OCI-LY3 (cell line): ENCODE data around the gene MMP20.

Experiments
- H2AFZ ChIP-seq: fragments of 200-600, 300-600 bp; shearing (Covaris generic); 2 replicates; pipeline ENCODE4 v1.6.0; 2014; ENCODE audit warnings: antibody characterized with exemption, low read depth, low read length
- H3K27ac ChIP-seq: fragments of 200-600, 300-600 bp; sonication (generic); 2 replicates; pipeline ENCODE4 v1.5.1; 2014; ENCODE audit warnings: mild to moderate bottlenecking, low read length, moderate library complexity, mixed read lengths
- H3K27me3 ChIP-seq: fragments of 200-600, 300-600 bp; sonication (generic); 2 replicates; pipeline ENCODE4 v1.6.1; 2014; ENCODE audit warnings: low read depth, low read length, mixed read lengths
- H3K36me3 ChIP-seq: fragments of 200-600, 300-600 bp; sonication (generic); replicated peaks from 2 replicates; pipeline ENCODE3; 2014; ENCODE audit warnings: low read depth, low read length, mixed read lengths
- H3K4me1 ChIP-seq: fragments of 300-600, 200-600 bp; sonication (generic); 2 replicates; pipeline ENCODE4 v1.6.1; 2014; ENCODE audit warnings: low read length, mixed read lengths
- H3K4me2 ChIP-seq: fragments of 200-600, 300-600 bp; sonication (generic); 2 replicates; pipeline ENCODE4 v1.6.1; 2014; ENCODE audit warnings: low read length, mixed read lengths
- H3K4me3 ChIP-seq: fragments of 300-600, 200-600 bp; sonication (generic); 2 replicates; pipeline ENCODE4 v1.5.1; 2014; ENCODE audit warnings: antibody characterized with exemption, mild to moderate bottlenecking, low read length, moderate library complexity
- H3K79me2 ChIP-seq: fragments of 300-600, 200-600 bp; shearing (Covaris generic); 2 replicates; pipeline ENCODE4 v1.6.1; 2014; ENCODE audit warnings: mild to moderate bottlenecking, low read length, mixed read lengths
- H3K9ac ChIP-seq: fragments of 300-600, 200-600 bp; shearing (Covaris generic); 2 replicates; pipeline ENCODE4 v1.6.0; 2014; ENCODE audit warnings: mild to moderate bottlenecking, low read length, moderate library complexity
- H3K9me3 ChIP-seq: fragments of 200-600, 300-600 bp; shearing (Covaris generic); 2 replicates; pipeline ENCODE4 v1.6.1; 2014; ENCODE audit warnings: low read length, mixed read lengths; ENCODE audit not compliant: insufficient read depth
- H4K20me1 ChIP-seq: fragments of 200-600, 300-600 bp; sonication (generic); 2 replicates; pipeline ENCODE4 v1.6.1; 2016; ENCODE audit warnings: low read length, mixed read lengths; ENCODE audit not compliant: insufficient read depth
- EZH2phosphoT487 ChIP-seq: fragments of 200-600 bp; shearing (Covaris generic); IDR thresholded peaks from 2 replicates; pipeline ENCODE4 v1.6.1; 2018; ENCODE audit warnings: antibody characterized with exemption, mixed run types, low read depth
- TF ChIP-seq, protein P1 (sequence below): fragments of 200-600, 300-600 bp; sonication (generic); IDR thresholded peaks from 2 replicates; pipeline ENCODE4 v1.5.1; 2014; ENCODE audit warnings: antibody characterized with exemption, low read length, low read depth

MMP20 gene

DNA sequence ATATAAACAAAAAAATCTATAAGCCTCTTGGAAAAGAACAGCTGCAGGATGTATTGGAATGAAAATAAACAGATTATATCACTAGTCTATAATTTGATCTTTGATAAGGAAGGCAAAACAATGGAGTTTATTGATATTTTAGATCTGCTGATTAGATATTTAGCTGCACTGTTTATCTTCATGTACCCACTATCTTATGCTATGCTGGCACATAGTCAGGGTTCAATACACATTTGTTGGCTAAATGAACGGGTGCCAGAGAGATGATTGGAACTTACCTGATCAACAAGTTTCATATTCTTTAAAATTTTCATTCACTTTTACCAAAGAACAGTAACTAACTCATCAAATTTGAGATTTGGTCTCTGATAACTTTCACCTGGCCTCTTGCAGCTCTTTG, 26.9 kb downstream of the MMP20 start:
- H3K4me2 ChIP-seq: no peak overlapping the region
- no peak overlapping the region for H3K27ac ChIP-seq
- H3K79me2 ChIP-seq: no peaks in the 10 kb centered on the region
- no peaks in the 10 kb centered on the region for H3K9me3 ChIP-seq
- no peaks in the 10 kb centered on the region for H3K36me3 ChIP-seq
- no peak overlapping the region for H3K9ac ChIP-seq
- TF ChIP-seq EZH2phosphoT487: no peak
- TF ChIP-seq, protein P1, sequence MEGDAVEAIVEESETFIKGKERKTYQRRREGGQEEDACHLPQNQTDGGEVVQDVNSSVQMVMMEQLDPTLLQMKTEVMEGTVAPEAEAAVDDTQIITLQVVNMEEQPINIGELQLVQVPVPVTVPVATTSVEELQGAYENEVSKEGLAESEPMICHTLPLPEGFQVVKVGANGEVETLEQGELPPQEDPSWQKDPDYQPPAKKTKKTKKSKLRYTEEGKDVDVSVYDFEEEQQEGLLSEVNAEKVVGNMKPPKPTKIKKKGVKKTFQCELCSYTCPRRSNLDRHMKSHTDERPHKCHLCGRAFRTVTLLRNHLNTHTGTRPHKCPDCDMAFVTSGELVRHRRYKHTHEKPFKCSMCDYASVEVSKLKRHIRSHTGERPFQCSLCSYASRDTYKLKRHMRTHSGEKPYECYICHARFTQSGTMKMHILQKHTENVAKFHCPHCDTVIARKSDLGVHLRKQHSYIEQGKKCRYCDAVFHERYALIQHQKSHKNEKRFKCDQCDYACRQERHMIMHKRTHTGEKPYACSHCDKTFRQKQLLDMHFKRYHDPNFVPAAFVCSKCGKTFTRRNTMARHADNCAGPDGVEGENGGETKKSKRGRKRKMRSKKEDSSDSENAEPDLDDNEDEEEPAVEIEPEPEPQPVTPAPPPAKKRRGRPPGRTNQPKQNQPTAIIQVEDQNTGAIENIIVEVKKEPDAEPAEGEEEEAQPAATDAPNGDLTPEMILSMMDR: no peak
- H3K4me3 ChIP-seq: no peak overlapping the region
- no peak overlapping the region for H2AFZ ChIP-seq
- no peaks in the 10 kb centered on the region for H3K27me3 ChIP-seq
- H3K4me1 ChIP-seq: peaks cover 32% of the 10 kb centered on the region
- no peaks in the 10 kb centered on the region for H4K20me1 ChIP-seq

DNA sequence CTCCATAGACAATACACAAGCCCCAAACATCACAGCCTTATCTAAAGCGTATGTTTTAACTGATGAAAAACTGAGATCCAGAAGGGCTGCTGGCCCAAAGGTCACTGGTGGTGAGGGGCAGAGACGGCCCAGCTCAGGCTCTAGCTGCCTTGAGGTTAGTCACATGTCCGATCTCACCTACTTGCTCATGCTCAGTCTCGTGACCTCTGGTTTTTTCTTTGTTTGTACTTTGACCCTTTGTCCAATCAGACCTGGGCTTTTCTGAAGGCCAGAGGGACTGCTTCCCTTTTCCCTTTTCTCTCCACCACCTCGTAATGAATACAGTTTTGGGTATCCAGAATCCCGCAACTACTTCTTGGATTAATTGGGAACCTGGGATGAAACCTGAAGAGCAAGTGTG, 28.6 kb downstream of the MMP20 start:
- H3K4me1 ChIP-seq: peaks cover 48% of the 10 kb centered on the region
- H3K9ac ChIP-seq: no peak overlapping the region
- no peak overlapping the region for H3K27ac ChIP-seq
- H4K20me1 ChIP-seq: no peaks in the 10 kb centered on the region
- H3K27me3 ChIP-seq: no peaks in the 10 kb centered on the region
- no peak overlapping the region for H3K4me3 ChIP-seq
- peak overlapping the region; percentile 40; the same call in 1 of the 2 replicates for H3K4me2 ChIP-seq
- no peaks in the 10 kb centered on the region for H3K79me2 ChIP-seq
- H3K9me3 ChIP-seq: no peaks in the 10 kb centered on the region
- H3K36me3 ChIP-seq: no peaks in the 10 kb centered on the region
- no peak overlapping the region for H2AFZ ChIP-seq
- TF ChIP-seq, protein P1: no peak
- TF ChIP-seq EZH2phosphoT487: no peak

DNA sequence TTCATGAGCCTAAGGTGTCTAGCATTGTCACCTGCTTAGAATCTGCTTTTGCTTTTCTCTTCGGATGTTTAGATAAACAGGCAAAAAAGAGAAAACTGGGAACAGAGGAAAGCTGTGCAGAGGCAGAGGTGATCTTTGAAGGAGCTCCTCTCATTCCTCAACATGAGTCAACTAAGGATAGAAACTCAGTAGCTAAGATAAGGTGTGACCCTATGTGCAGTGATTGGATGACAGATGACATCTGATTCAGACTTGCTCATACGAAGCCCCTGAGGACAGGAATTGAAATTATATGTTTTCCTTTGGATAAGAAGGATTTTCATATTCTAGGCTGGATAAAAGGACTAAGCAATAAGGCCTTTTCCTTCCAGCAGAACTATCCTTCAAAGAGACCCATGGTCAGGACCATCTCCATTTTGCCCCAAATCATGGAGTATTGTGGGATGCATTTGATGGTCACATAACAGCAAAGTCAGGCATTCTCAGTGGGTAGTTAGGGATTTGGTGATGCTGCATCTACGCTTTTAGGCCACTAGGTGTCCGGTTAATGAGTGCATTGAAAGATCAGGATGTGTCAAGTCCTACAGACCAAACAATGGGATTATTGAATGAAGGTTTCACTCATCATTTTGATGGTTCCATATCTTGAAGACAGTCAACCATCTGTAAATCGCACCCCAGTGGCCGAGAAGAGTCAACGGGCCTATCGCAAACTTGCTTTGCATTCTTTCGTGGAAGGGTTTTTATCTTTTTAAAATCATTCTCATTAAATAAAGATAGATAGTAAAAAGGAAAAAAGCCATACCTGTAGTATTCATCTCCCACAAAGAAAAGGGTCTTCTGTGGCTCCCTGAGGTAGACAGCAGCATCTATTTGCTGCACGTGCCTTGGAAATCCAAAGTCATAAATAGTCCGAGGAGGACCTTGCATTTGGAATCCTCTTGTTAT, 32.2 kb downstream of the MMP20 start:
- no peak overlapping the region for H3K4me3 ChIP-seq
- H4K20me1 ChIP-seq: no peaks in the 10 kb centered on the region
- H3K4me2 ChIP-seq: 0 out of 2 replicates have a peak overlapping the region, but pooled peaks have one; percentile 11
- peaks cover 62% of the 10 kb centered on the region for H3K4me1 ChIP-seq
- peak overlapping the region; percentile 87; the same call in 1 of the 2 replicates for H3K27ac ChIP-seq
- no peaks in the 10 kb centered on the region for H3K27me3 ChIP-seq
- H2AFZ ChIP-seq: no peak overlapping the region
- no peak overlapping the region for H3K9ac ChIP-seq
- no peak for TF ChIP-seq EZH2phosphoT487
- TF ChIP-seq, protein P1: peak; percentile 38
- H3K9me3 ChIP-seq: no peaks in the 10 kb centered on the region
- no peaks in the 10 kb centered on the region for H3K79me2 ChIP-seq
- H3K36me3 ChIP-seq: no peaks in the 10 kb centered on the region

DNA sequence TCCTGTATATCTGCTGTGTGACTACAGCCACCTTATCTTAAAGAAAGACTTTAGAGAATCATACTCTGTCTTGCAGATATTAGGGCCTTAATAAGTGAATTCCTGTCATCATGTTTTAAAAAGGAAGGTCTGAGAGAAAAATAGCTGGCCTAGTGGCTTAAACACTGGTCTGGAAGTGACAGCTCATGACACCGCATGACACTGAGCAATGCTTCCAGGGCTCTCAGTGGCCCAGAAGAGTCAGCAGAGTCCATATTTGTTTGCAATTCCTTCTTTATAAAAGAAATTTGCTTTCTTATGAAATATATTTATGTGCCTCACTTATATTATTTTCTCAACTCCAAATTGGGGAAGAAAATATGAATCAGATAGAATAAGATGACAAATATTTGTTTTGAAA, 33.0 kb downstream of the MMP20 start:
- TF ChIP-seq EZH2phosphoT487: no peak
- TF ChIP-seq, protein P1: no peak
- no peaks in the 10 kb centered on the region for H3K79me2 ChIP-seq
- no peaks in the 10 kb centered on the region for H3K36me3 ChIP-seq
- peak overlapping the region; percentile 53 for H3K4me3 ChIP-seq
- peak overlapping the region; percentile 87 for H3K27ac ChIP-seq
- peak overlapping the region; percentile 73 for H3K4me2 ChIP-seq
- no peaks in the 10 kb centered on the region for H3K9me3 ChIP-seq
- peaks cover 57% of the 10 kb centered on the region for H3K4me1 ChIP-seq
- no peaks in the 10 kb centered on the region for H3K27me3 ChIP-seq
- peak overlapping the region; percentile 49 for H3K9ac ChIP-seq
- H4K20me1 ChIP-seq: no peaks in the 10 kb centered on the region
- H2AFZ ChIP-seq: no peak overlapping the region
